ENCODE results near the gene GBX1. TPM values are rescaled to one million over a fixed set of nuclear protein-coding genes. Genes with fewer than 3 reads are reported as not detected.

Gene GBX1
- total and polyA plus RNA-seq, 2 donors (not counting 3 experiments of a cell fraction or from before 2014, with no cell fraction given) = not detected

DNA sequence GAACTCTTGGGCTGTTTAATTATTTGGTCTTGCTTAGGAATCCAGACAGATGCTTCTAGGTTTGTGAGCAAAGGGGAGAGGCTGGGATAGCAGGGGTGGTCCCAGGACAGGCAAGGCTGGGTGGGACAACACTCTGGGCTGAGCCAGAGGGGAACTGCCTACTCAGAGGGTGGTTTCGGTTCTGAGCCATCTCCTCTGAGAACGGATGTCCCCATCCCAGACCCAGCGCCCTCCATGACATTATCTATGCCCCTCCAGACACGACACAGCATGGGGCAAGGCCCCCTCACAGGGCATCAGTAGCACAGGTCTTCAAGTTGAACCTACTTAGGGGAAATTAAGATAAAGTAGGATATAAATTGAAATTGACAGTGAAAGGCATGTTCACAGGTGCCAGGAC is 12.5 kb upstream of the GBX1 start:
- Histone ChIP-seq H3K79me2 (ENCODE audit: control insufficient read depth, insufficient read depth, low read length) (no peaks in the 10 kb centered on the region), H3K27ac (ENCODE audit: insufficient read depth, low read depth, low read length) (no peak overlapping the region), H3K4me2 (ENCODE audit: insufficient read depth, low read length) (no peak overlapping the region), H3K9me3 (replicated peaks; ENCODE audit: control insufficient read depth, insufficient read depth, low read length) (no peaks in the 10 kb centered on the region), H3K4me1 (ENCODE audit: control insufficient read depth, extremely low read depth, insufficient read depth, low read length) (no peaks in the 10 kb centered on the region), H3K9ac (replicated peaks; ENCODE audit: extremely low read depth, insufficient read depth, low read length) (no peak overlapping the region), H3K36me3 (ENCODE audit: control insufficient read depth in 2 of 2, extremely low read depth in 1 of 2, insufficient read depth in 2 of 2, low read length in 2 of 2) (no peaks in the 10 kb centered on the region), H3K4me3 (replicated peaks in 1 of 3; ENCODE audit: insufficient read depth in 1 of 3, low read depth in 1 of 3, low read length in 3 of 3) (no peak overlapping the region), H4K20me1 (replicated peaks; ENCODE audit: control insufficient read depth, extremely low read depth, insufficient read depth, low read length) (no peaks in the 10 kb centered on the region), H2AFZ (ENCODE audit: low read depth, low read length) (no peak overlapping the region), H3K27me3 (ENCODE audit: control insufficient read depth in 2 of 2, insufficient read depth in 2 of 2, low read length in 2 of 2) (peaks cover 3 to 8% of the 10 kb centered on the region in 2 experiments), H3K9me1 (replicated peaks; ENCODE audit: control insufficient read depth, extremely low read depth, insufficient read depth, low read length) (no peaks in the 10 kb centered on the region)
- intact Hi-C loops (cut with micrococcal nuclease) = no loop called here
- CTCF ChIA-PET = interaction anchor here (0.9 to 1.6 kb wide), 2 partner anchors 12 to 56 kb away, joined by 4 to 5 read pairs; partner anchors contain the start of gene GBX1
- POLR2A ChIA-PET = no interaction called here
- TF ChIP-seq MAX (IDR thresholded peaks at IDR 0.05; ENCODE audit: insufficient read depth, insufficient read length) (no peak), GATA2 (IDR thresholded peaks at IDR 0.05; ENCODE audit: insufficient read depth, insufficient read length, low read depth, low read length) (no peak), POLR2AphosphoS5 (IDR thresholded peaks at IDR 0.05; ENCODE audit: insufficient read depth, low read depth, low read length) (no peak), POLR2A (IDR thresholded peaks at IDR 0.05; ENCODE audit: low read depth, low read length) (no peak), FOS (IDR thresholded peaks at IDR 0.05; ENCODE audit: borderline replicate concordance, insufficient read depth, low read length) (no peak), JUN (IDR thresholded peaks at IDR 0.05; ENCODE audit: borderline replicate concordance, insufficient read depth, insufficient read length, low read depth) (no peak), MYC (IDR thresholded peaks at IDR 0.05; ENCODE audit: low read depth, low read length) (no peak), EZH2 (IDR thresholded peaks at IDR 0.05; ENCODE audit: borderline replicate concordance, low read depth, low read length, severe bottlenecking) (no peak), CTCF (IDR thresholded peaks at IDR 0.05; ENCODE audit: extremely low read depth in 1 of 2, insufficient read depth in 1 of 2, low read depth in 1 of 2, low read length in 2 of 2) (no peak)
- FAIRE-seq = no peak
- DNase-seq (ENCODE audit: low read depth, low spot score) = no peak
- BruUV-seq (replicated peaks) = no TSS peak
- dilution Hi-C loops (cut with MboI; ENCODE audit: extremely low pct_ligation_motif_present, low sequenced_read_pairs) = no loop called here

Data from endothelial cell of umbilical vein (primary cell).